K562 (cell line): ENCODE results near the gene PIK3C2B. TPM values are rescaled to one million over a fixed set of nuclear protein-coding genes. Genes with fewer than 3 reads are reported as not detected.

Experiments
- ATF7 ChIP-seq: fragments of 450-650 bp; IDR thresholded peaks from 2 replicates; pipeline ENCODE4 v1.7.1; 2014; ENCODE audit warnings: mild to moderate bottlenecking, moderate library complexity
- CTCF ChIP-seq, 3 experiments: IDR thresholded peaks in 2 of 3; conservative IDR thresholded peaks in 1 of 3; 2 replicates each; pipeline ENCODE4 v1.5.1; 2011 to 2012; ENCODE audit warnings: low read length in 3 of 3, mild to moderate bottlenecking in 3 of 3, control low read depth in 2 of 3, improper control_type of control experiment in 1 of 3, inconsistent platforms in 1 of 3, low read depth in 1 of 3, mixed read lengths in 1 of 3, moderate library complexity in 1 of 3; ENCODE audit not compliant: insufficient read depth in 2 of 3
- MAX ChIP-seq: sonication (generic); formaldehyde crosslinking; IDR thresholded peaks from 2 replicates; pipeline ENCODE4 v1.9.0; 2022; ENCODE audit warnings: mild to moderate bottlenecking, missing genetic modification reagents
- POU5F1 ChIP-seq: fragments of 150-350 bp; IDR thresholded peaks from 2 replicates; pipeline ENCODE4 v1.6.1; 2014; ENCODE audit warnings: borderline replicate concordance, low read length, low read depth, mild to moderate bottlenecking; ENCODE audit not compliant: partially characterized antibody
- TEAD1 ChIP-seq, 2 experiments: fragments of 450-650 bp in 1 of 2; sonication (generic) in 1 of 2; formaldehyde crosslinking; IDR thresholded peaks; 2 replicates each; pipeline versions ENCODE4 v1.4.0 to v1.8.0; 2020 to 2022; ENCODE audit warnings: mild to moderate bottlenecking in 2 of 2, missing genetic modification reagents in 1 of 2
- YY1 ChIP-seq, 3 experiments: IDR thresholded peaks; 2 replicates each; pipeline ENCODE4 v1.6.1; 2011; ENCODE audit warnings: low read length in 2 of 3, mild to moderate bottlenecking in 2 of 3, moderate library complexity in 2 of 3, borderline replicate concordance in 1 of 3, control low read depth in 1 of 3, low read depth in 1 of 3; ENCODE audit not compliant: insufficient read depth in 3 of 3, insufficient replicate concordance in 2 of 3, control insufficient read depth in 1 of 3, insufficient read length in 1 of 3; ENCODE audit errors: extremely low read depth in 1 of 3
- ZBTB17 ChIP-seq: fragments of 450-650 bp; formaldehyde crosslinking; IDR thresholded peaks from 2 replicates; pipeline ENCODE4 v1.4.0; 2020; ENCODE audit warnings: mild to moderate bottlenecking
- ZBTB40 ChIP-seq, 2 experiments: fragments of 450-650 bp in 1 of 2; sonication (generic) in 1 of 2; formaldehyde crosslinking in 1 of 2; IDR thresholded peaks; 2 replicates each; pipeline versions ENCODE4 v1.7.1 to v1.9.0; 2016 to 2022; ENCODE audit warnings: inconsistent platforms in 1 of 2, mild to moderate bottlenecking in 1 of 2, missing genetic modification reagents in 1 of 2
- ZNF3 ChIP-seq: fragments of 250-450 bp; sonication (Bioruptor Pico); IDR thresholded peaks from 2 replicates; pipeline ENCODE4 v1.5.0; 2021; ENCODE audit warnings: mild to moderate bottlenecking, moderate library complexity
- ZNF436 ChIP-seq: fragments of 250-450, 450-650 bp; sonication (Bioruptor Pico); formaldehyde crosslinking; IDR thresholded peaks from 2 replicates; pipeline ENCODE4 v1.7.0; 2020; ENCODE audit warnings: mild to moderate bottlenecking
- ZNF695 ChIP-seq: fragments of 450-650 bp; formaldehyde crosslinking; IDR thresholded peaks from 2 replicates; pipeline ENCODE4 v1.4.0; 2020; ENCODE audit warnings: mild to moderate bottlenecking, moderate library complexity
- polyA plus RNA-seq, 8 experiments: library from polyadenylated mRNA; depleted of rRNA in 4 of 8; stranded (reverse) in 5 of 8; unstranded in 3 of 8; fragments of >200 nt; fragmentation: Nextera tagmentation in 2 of 8; fragmentation: Illumina TruSeq in 1 of 8; extraction: Ambion mirVana in 2 of 8; extraction: Trizol in 1 of 8; gene quantifications; 2 replicates each; pipeline versions ENCODE4 v1.2.1 to v1.2.3, GENCODE V29; 2011 to 2014; ENCODE audit warnings: inconsistent platforms in 1 of 8, missing spikeins in 1 of 8
- total RNA-seq, 7 experiments: library from RNA; depleted of rRNA in 6 of 7; stranded (reverse); fragments of >200 nt in 6 of 7; fragmentation: Illumina TruSeq in 2 of 7; extraction: Trizol in 2 of 7; gene quantifications; 2 replicates each; pipeline versions ENCODE4 v1.2.1 to v1.2.3, GENCODE V29; 2011 to 2021; ENCODE audit warnings: low replicate concordance in 1 of 7

The PIK3C2B gene
- total and polyA plus RNA-seq, 9 of the 15 experiments (the other 6 are each of a cell fraction or from before 2014, with no cell fraction given) = 0.10 to 2.9 (median 0.72) TPM

GRCh38 chr1:204494281-204495077, at the start of gene PIK3C2B (continued):
- TF ChIP-seq CTCF (IDR thresholded peaks at IDR 0.05 in 2 of 3, conservative IDR thresholded peaks at IDR 0.05 in 1 of 3; ENCODE audit: insufficient read depth in 2 of 3, low read depth in 1 of 3, low read length in 3 of 3) (peak; percentile 59 to 85 (median 66); a peak in 5 of 6 replicates), ZBTB40 (IDR thresholded peaks at IDR 0.05) (peak; percentile 29; the same call in 1 of the 2 replicates), ZBTB40 (CRISPR knock-in tag; IDR thresholded peaks at IDR 0.05) (no peak), ATF7 (peak; percentile 59), ZNF436 (CRISPR knock-in tag) (no peak), TEAD1 (CRISPR knock-in tag; IDR thresholded peaks at IDR 0.05) (peak; percentile 11 to 86; a peak in 3 of 4 replicates), POU5F1 (no peak), ZBTB17 (peak; percentile 82), MAX (CRISPR knock-in tag) (peak; percentile 88), ZNF3 (no peak), YY1 (IDR thresholded peaks at IDR 0.05; ENCODE audit: borderline replicate concordance in 1 of 3, control insufficient read depth in 1 of 3, extremely low read depth in 1 of 3, insufficient read depth in 3 of 3, insufficient read length in 1 of 3, insufficient replicate concordance in 2 of 3, low read depth in 1 of 3, low read length in 2 of 3) (peak in 2 of 3 experiments; percentile 39 to 55), ZNF695 (CRISPR knock-in tag) (no peak)
